C4-2B (cell line): Measurements from ENCODE around the gene SULT2B1.

Source experiments
- H3K27ac ChIP-seq: fragments of 450-650 bp; 2 replicates; pipeline ENCODE4 v1.5.1; 2017
- CTCF ChIP-seq: fragments of 450-650 bp; conservative IDR thresholded peaks from 2 replicates; pipeline ENCODE4 v1.5.1; 2017; ENCODE audit warnings: mild to moderate bottlenecking
- ZFX ChIP-seq: fragments of 450-650 bp; IDR thresholded peaks from 2 replicates; pipeline ENCODE4 v1.6.1; 2017

The SULT2B1 gene

GRCh38 chr19:48625891-48626327 lies 73.9 kb downstream of the SULT2B1 start:
- no peak overlapping the region for H3K27ac ChIP-seq
- TF ChIP-seq ZFX (no peak), CTCF (no peak)

- no peak for TF ChIP-seq CTCF
- no peak for TF ChIP-seq ZFX
- no peak overlapping the region for H3K27ac ChIP-seq
Observed at GRCh38 chr19:48627201-48627864, 75.4 kb downstream of the SULT2B1 start.

GRCh38 chr19:48627865-48628314 lies 75.9 kb downstream of the SULT2B1 start:
- TF ChIP-seq ZFX = no peak
- no peak for TF ChIP-seq CTCF
- H3K27ac ChIP-seq = no peak overlapping the region

- TF ChIP-seq ZFX = no peak
- no peak for TF ChIP-seq CTCF
- H3K27ac ChIP-seq = no peak overlapping the region
Observed at GRCh38 chr19:48628486-48629296, 76.7 kb downstream of the SULT2B1 start.

GRCh38 chr19:48629297-48629598 lies 77.3 kb downstream of the SULT2B1 start:
- H3K27ac ChIP-seq = peak overlapping the region; percentile 93; the same call in 1 of the 2 replicates
- TF ChIP-seq ZFX (no peak), CTCF (no peak)

- TF ChIP-seq ZFX = no peak
- TF ChIP-seq CTCF = no peak
- H3K27ac ChIP-seq = peak overlapping the region; percentile 93
Observed at GRCh38 chr19:48629599-48630295, 77.8 kb downstream of the SULT2B1 start.
